ENCODE results near the gene ANKRD53.

DNA sequence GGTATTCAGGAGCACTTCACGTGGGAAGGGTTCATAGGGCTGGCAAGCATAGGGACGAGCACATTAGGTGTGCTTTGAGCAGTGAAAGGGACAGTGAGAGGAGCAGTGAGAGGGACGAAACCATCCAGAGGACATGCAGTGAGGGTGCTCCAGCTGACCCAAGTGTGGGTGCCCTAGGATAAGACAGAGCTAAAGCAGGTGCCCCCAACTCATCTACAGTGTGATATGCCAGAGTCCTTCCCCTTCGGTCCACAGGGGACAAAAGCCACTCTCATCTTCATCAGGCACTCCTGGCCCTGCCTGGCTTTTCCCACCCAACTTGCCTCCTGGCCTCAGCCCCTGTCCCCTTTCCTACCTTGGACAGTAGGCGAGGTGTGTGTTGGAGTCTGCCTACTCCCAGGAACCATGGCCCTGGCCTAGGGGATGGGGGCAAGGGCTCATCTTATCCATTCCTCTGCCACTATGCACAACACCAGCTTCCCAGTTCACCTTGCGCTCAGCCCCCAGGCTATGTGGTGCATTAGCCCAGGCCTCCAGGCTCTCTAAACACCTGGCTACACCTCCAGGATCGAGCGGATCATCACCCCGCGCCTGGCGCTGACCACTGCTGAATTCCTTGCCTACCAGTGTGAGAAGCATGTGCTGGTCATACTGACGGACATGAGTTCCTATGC is 16.1 kb upstream of the ANKRD53 start:
- TF ChIP-seq, protein P1, sequence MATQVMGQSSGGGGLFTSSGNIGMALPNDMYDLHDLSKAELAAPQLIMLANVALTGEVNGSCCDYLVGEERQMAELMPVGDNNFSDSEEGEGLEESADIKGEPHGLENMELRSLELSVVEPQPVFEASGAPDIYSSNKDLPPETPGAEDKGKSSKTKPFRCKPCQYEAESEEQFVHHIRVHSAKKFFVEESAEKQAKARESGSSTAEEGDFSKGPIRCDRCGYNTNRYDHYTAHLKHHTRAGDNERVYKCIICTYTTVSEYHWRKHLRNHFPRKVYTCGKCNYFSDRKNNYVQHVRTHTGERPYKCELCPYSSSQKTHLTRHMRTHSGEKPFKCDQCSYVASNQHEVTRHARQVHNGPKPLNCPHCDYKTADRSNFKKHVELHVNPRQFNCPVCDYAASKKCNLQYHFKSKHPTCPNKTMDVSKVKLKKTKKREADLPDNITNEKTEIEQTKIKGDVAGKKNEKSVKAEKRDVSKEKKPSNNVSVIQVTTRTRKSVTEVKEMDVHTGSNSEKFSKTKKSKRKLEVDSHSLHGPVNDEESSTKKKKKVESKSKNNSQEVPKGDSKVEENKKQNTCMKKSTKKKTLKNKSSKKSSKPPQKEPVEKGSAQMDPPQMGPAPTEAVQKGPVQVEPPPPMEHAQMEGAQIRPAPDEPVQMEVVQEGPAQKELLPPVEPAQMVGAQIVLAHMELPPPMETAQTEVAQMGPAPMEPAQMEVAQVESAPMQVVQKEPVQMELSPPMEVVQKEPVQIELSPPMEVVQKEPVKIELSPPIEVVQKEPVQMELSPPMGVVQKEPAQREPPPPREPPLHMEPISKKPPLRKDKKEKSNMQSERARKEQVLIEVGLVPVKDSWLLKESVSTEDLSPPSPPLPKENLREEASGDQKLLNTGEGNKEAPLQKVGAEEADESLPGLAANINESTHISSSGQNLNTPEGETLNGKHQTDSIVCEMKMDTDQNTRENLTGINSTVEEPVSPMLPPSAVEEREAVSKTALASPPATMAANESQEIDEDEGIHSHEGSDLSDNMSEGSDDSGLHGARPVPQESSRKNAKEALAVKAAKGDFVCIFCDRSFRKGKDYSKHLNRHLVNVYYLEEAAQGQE (IDR thresholded peaks at IDR 0.05; ENCODE audit: low read depth): peak; percentile 34; the same call in 1 of the 2 replicates
- no peak for TF ChIP-seq YY1 (IDR thresholded peaks at IDR 0.05; ENCODE audit: low read depth)
- TF ChIP-seq, protein P2, sequence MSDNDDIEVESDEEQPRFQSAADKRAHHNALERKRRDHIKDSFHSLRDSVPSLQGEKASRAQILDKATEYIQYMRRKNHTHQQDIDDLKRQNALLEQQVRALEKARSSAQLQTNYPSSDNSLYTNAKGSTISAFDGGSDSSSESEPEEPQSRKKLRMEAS (IDR thresholded peaks at IDR 0.05): no peak
- TF ChIP-seq NFIC (IDR thresholded peaks at IDR 0.05): no peak

All from Ishikawa (cell line).